HCT116 (cell line): ENCODE data around the gene SMTNL2. TPM values are rescaled to one million over a fixed set of nuclear protein-coding genes. Genes with fewer than 3 reads are reported as not detected.

ENCODE experiments used
- ATAC-seq: fragments of 200-7000 bp; cut with Tn5 transposase; 2 replicates; pipeline ENCODE4 v1.9.1; 2020; ENCODE audit warnings: mild to moderate bottlenecking, moderate library complexity
- BruUV-seq: library from RNA; stranded (reverse); fragments of 400-500 nt; replicated peaks from 2 replicates; lab custom pipeline; 2021; lab: Mats Ljungman, UMichigan
- CTCF ChIA-PET: fragments of 300-600 bp; sonication (Branson Sonifier 250); formaldehyde crosslinking; loops from one replicate; lab custom pipeline; 2021; ENCODE audit warnings: antibody characterized with exemption; lab: Charles Lee
- POLR2A ChIA-PET: fragments of 300-600, 350-600 bp; sonication (Branson Sonifier 250); formaldehyde crosslinking; loops from one replicate; lab custom pipeline; 2021; ENCODE audit warnings: antibody characterized with exemption; lab: Charles Lee
- RAD21 ChIA-PET, 2 experiments: fragments of 300-600 bp; sonication (Branson Sonifier 250); formaldehyde crosslinking; loops; one replicate each; lab custom pipeline; 2023; ENCODE audit warnings: low total read pairs in 2 of 2; ENCODE audit not compliant: uncharacterized antibody in 2 of 2, unreplicated experiment in 2 of 2, low non-redundant PET in 1 of 2; lab: Charles Lee
- DNase-seq: peaks from one replicate; pipeline ENCODE4 v3.0.0-alpha.2; 2010; ENCODE audit warnings: low read depth, low spot score
- H2AFZ ChIP-seq: fragments of 200-600 bp; shearing (Covaris generic), sonication (generic); 2 replicates; pipeline ENCODE4 v1.6.1; 2017; ENCODE audit warnings: low read depth, mixed run types, mixed read lengths, antibody characterized with exemption, low read length; ENCODE audit not compliant: poor library complexity, severe bottlenecking
- H3K27ac ChIP-seq: 2 replicates; pipeline ENCODE4 v1.5.1; 2012; ENCODE audit warnings: low read depth, low read length
- H3K27me3 ChIP-seq: fragments of 200-600 bp; sonication (generic); 2 replicates; pipeline ENCODE4 v1.6.1; 2016; ENCODE audit warnings: mixed run types, low read length, mixed read lengths; ENCODE audit not compliant: insufficient read depth
- H3K36me3 ChIP-seq, 2 experiments: fragments of 200-500 bp in 1 of 2; fragments of 200-600 bp in 1 of 2; sonication (Bioruptor generic) in 1 of 2; sonication (generic) in 1 of 2; 2 replicates each; pipeline versions ENCODE4 v1.5.1 to v1.6.1; 2014 to 2016; ENCODE audit warnings: low read length in 2 of 2, inconsistent platforms in 1 of 2, mixed read lengths in 1 of 2, mixed run types in 1 of 2; ENCODE audit not compliant: insufficient read depth in 2 of 2, control insufficient read depth in 1 of 2
- H3K4me1 ChIP-seq, 2 experiments: fragments of 200-600 bp in 1 of 2; sonication (generic) in 1 of 2; 2 replicates each; pipeline versions ENCODE4 v1.5.1 to v1.6.1; 2012 to 2017; ENCODE audit warnings: low read length in 2 of 2, inconsistent platforms in 1 of 2, mild to moderate bottlenecking in 1 of 2, mixed read lengths in 1 of 2, mixed run types in 1 of 2, moderate library complexity in 1 of 2; ENCODE audit not compliant: insufficient read depth in 2 of 2, control insufficient read depth in 1 of 2
- H3K4me2 ChIP-seq: fragments of 200-600 bp; sonication (generic); 2 replicates; pipeline ENCODE4 v1.6.1; 2017; ENCODE audit warnings: mixed run types, low read length, mixed read lengths
- H3K4me3 ChIP-seq, 2 experiments: fragments of 200-600 bp in 1 of 2; sonication (generic) in 1 of 2; replicated peaks in 1 of 2; 2 replicates each; pipeline ENCODE4 v1.5.1; 2011 to 2016; ENCODE audit warnings: low read length in 2 of 2, control low read depth in 1 of 2, low read depth in 1 of 2, mild to moderate bottlenecking in 1 of 2, mixed read lengths in 1 of 2, mixed run types in 1 of 2
- H3K79me2 ChIP-seq: fragments of 200-600 bp; sonication (generic); 2 replicates; pipeline ENCODE4 v1.6.1; 2017; ENCODE audit warnings: mild to moderate bottlenecking, mixed run types, low read length, moderate library complexity, mixed read lengths; ENCODE audit not compliant: insufficient read depth
- H3K9ac ChIP-seq: fragments of 200-600 bp; sonication (generic); 2 replicates; pipeline ENCODE4 v1.6.1; 2016; ENCODE audit warnings: low read length, mixed read lengths
- H3K9me2 ChIP-seq: fragments of 200-600 bp; sonication (generic), shearing (Covaris generic); 2 replicates; pipeline ENCODE4 v1.6.1; 2017; ENCODE audit warnings: mixed run types, mild to moderate bottlenecking, moderate library complexity; ENCODE audit not compliant: insufficient read depth
- H3K9me3 ChIP-seq, 2 experiments: fragments of 200-500 bp in 1 of 2; fragments of 200-600 bp in 1 of 2; sonication (Bioruptor generic) in 1 of 2; sonication (generic) in 1 of 2; 2 replicates each; pipeline ENCODE4 v1.6.1; 2014 to 2017; ENCODE audit warnings: low read length in 2 of 2, mixed read lengths in 2 of 2, inconsistent platforms in 1 of 2, low read depth in 1 of 2, mild to moderate bottlenecking in 1 of 2, mixed run types in 1 of 2, moderate library complexity in 1 of 2; ENCODE audit not compliant: control insufficient read depth in 1 of 2, insufficient read depth in 1 of 2
- H4K20me1 ChIP-seq: fragments of 200-600 bp; sonication (generic), shearing (Covaris generic); 2 replicates; pipeline ENCODE4 v1.6.1; 2017; ENCODE audit warnings: mixed run types, mild to moderate bottlenecking, moderate library complexity; ENCODE audit not compliant: insufficient read depth
- JUND ChIP-seq: IDR thresholded peaks from 2 replicates; pipeline ENCODE4 v1.6.1; 2012
- POLR2A ChIP-seq: IDR thresholded peaks from 2 replicates; pipeline ENCODE4 v1.7.0; 2011; ENCODE audit warnings: borderline replicate concordance; ENCODE audit not compliant: insufficient read depth, insufficient read length; ENCODE audit errors: extremely low read depth
- ZFX ChIP-seq: fragments of 450-650 bp; IDR thresholded peaks from 2 replicates; pipeline ENCODE4 v1.6.1; 2017
- intact Hi-C: fragments of 100-400 bp; cut with micrococcal nuclease; formaldehyde crosslinking; loops from 2 replicates; pipeline ENCODE4 v1.10.0; 2022
- total RNA-seq: library from RNA; stranded (reverse); gene quantifications from one replicate; pipeline ENCODE4 v1.2.1, GENCODE V29; 2021; ENCODE audit not compliant: unreplicated experiment
- TF ChIP-seq, protein P1 (sequence below), 3 experiments: fragments of 200-600 bp in 1 of 3; sonication (generic) in 1 of 3; IDR thresholded peaks in 2 of 3; conservative IDR thresholded peaks in 1 of 3; 2 replicates each; pipeline ENCODE4 v1.5.1; 2012 to 2017; ENCODE audit warnings: low read depth in 2 of 3, low read length in 2 of 3, antibody characterized with exemption in 1 of 3, borderline replicate concordance in 1 of 3, control low read depth in 1 of 3, mild to moderate bottlenecking in 1 of 3, mixed read lengths in 1 of 3, mixed run types in 1 of 3, moderate library complexity in 1 of 3; ENCODE audit not compliant: insufficient read depth in 1 of 3

Gene SMTNL2
- total RNA-seq, 1 experiment from 2014 or later: 2.3 TPM

DNA sequence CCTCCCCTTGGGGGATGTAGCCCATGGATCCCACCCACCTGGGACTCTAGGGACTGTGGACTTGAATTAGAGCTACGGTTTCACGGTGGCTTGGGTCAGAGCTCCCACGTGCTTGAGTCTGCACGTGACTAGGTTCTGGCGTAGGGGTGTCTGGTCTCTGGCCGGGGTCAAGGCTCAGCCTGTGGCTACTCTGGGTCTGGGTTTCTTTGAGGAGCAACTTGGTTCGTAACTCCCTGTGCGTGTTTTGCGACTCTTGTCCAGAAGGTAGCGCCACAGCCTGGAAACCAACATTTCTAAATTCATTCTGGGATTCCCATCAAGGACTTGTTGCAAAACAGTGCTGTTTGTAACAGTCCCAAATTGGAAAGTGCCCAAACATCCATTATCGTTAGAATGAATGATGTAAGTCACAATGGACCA is 23.5 kb upstream of the SMTNL2 start:
- Histone ChIP-seq H3K27ac (no peak overlapping the region), H3K4me1 (peaks cover 2 to 12% of the 10 kb centered on the region in 2 experiments; a peak in 3 of 4 replicates), H2AFZ (no peak overlapping the region), H3K9me2 (no peaks in the 10 kb centered on the region), H4K20me1 (no peaks in the 10 kb centered on the region), H3K9ac (no peak overlapping the region)
- no TSS peak for BruUV-seq
- DNase-seq: no peak
- RAD21 ChIA-PET: no interaction called here
- intact Hi-C loops: no loop called here
- TF ChIP-seq, protein P1, sequence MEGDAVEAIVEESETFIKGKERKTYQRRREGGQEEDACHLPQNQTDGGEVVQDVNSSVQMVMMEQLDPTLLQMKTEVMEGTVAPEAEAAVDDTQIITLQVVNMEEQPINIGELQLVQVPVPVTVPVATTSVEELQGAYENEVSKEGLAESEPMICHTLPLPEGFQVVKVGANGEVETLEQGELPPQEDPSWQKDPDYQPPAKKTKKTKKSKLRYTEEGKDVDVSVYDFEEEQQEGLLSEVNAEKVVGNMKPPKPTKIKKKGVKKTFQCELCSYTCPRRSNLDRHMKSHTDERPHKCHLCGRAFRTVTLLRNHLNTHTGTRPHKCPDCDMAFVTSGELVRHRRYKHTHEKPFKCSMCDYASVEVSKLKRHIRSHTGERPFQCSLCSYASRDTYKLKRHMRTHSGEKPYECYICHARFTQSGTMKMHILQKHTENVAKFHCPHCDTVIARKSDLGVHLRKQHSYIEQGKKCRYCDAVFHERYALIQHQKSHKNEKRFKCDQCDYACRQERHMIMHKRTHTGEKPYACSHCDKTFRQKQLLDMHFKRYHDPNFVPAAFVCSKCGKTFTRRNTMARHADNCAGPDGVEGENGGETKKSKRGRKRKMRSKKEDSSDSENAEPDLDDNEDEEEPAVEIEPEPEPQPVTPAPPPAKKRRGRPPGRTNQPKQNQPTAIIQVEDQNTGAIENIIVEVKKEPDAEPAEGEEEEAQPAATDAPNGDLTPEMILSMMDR (IDR thresholded peaks at IDR 0.05 in 2 of 3, conservative IDR thresholded peaks at IDR 0.05 in 1 of 3; ENCODE audit: borderline replicate concordance in 1 of 3, insufficient read depth in 1 of 3, low read depth in 2 of 3, low read length in 2 of 3): peak; percentile 18 to 41 (median 19); a peak in 3 of 6 replicates
- TF ChIP-seq ZFX (no peak), JUND (no peak)
- TF ChIP-seq, all 23 proteins: peak for 1
- Histone ChIP-seq H3K79me2 (peaks cover under 1% of the 10 kb centered on the region; the same call in 1 of the 2 replicates), H3K4me3 (no peak overlapping the region), H3K36me3 (no peaks in the 10 kb centered on the region), H3K4me2 (no peak overlapping the region), H3K27me3 (no peaks in the 10 kb centered on the region), H3K9me3 (no peaks in the 10 kb centered on the region)
- POLR2A ChIA-PET: no interaction called here
- no peak for ATAC-seq
- CTCF ChIA-PET: no interaction called here

DNA sequence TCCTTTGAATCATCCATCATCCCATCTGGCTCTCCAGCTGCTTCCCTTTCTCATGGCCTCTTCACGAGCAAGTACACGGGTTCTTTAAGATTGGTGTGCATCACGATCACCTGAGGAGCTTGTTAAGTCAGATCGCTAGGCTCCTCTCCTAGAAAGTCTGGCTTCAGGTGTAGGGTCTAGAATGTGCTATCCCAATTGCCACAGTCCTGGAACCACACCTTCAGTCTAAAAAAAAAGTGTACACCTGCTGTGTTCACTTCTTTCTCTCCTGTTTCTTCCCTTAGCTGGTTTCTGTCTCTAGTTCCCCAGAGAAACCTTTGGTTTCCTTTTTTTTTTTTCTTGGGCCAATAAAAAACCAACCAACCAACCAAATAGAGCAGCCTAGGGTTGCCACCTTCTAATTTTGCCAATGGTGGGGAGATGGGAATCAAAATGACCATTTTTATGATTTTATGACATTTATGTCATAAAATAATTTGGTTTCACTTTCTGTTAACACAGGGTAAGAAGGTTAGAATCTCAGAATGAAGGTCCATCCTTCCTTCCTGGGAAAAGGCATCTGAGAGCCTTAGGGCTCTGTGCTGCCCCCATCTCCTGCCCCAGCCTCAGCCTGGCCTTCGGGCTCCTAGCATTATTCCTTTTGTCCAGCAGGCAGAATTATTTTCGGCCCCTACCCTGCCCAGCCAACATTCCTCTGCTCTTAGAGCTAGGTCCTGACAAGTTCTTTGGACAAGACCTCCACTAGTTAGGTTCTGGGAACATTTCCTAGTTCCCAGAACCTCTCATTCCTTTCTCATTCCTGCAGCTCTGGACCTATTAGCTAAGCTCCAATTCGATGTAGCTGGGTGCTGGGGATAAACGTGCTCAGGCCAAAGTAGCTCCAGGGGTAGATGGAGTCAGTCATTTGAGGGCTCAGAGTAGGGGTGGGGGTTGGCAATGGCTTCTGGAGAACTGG is 22.0 kb upstream of the SMTNL2 start:
- DNase-seq: no peak
- ChIA-PET RAD21 (no interaction called here), POLR2A (no interaction called here), CTCF (no interaction called here)
- ATAC-seq: no peak
- no peaks in the 10 kb centered on the region for H3K9me2 ChIP-seq
- no peaks in the 10 kb centered on the region for H3K27me3 ChIP-seq
- TF ChIP-seq POLR2A (no peak), JUND (no peak)
- TF ChIP-seq, protein P1 (IDR thresholded peaks at IDR 0.05 in 2 of 3, conservative IDR thresholded peaks at IDR 0.05 in 1 of 3; ENCODE audit: borderline replicate concordance in 1 of 3, insufficient read depth in 1 of 3, low read depth in 2 of 3, low read length in 2 of 3): 0 out of 6 replicates have a peak, but pooled peaks of 1 of the 3 experiments have one; percentile 9
- no peak overlapping the region for H3K4me3 ChIP-seq
- no peak overlapping the region for H3K27ac ChIP-seq
- H3K9ac ChIP-seq: no peak overlapping the region
- no peaks in the 10 kb centered on the region for H3K9me3 ChIP-seq
- H3K4me1 ChIP-seq: peaks cover 3 to 16% of the 10 kb centered on the region in 2 experiments; a peak in 3 of 4 replicates
- H3K79me2 ChIP-seq: no peaks in the 10 kb centered on the region
- BruUV-seq: no TSS peak
- intact Hi-C loops: no loop called here
- no peaks in the 10 kb centered on the region for H3K36me3 ChIP-seq
- H4K20me1 ChIP-seq: no peaks in the 10 kb centered on the region
- no peak overlapping the region for H3K4me2 ChIP-seq
- no peak overlapping the region for H2AFZ ChIP-seq
